GM19372 (cell line): ENCODE measurements around the gene MPC1.
"Not testable (repeated sequence)": the region's sequence is repeated elsewhere in the genome, so short reads cannot be mapped to it uniquely, and the experiment has no call there.

Experiments used
- ATAC-seq: cut with Tn5 transposase; IDR thresholded peaks from one replicate; pipeline ENCODE4 v1.9.1; 2021; ENCODE audit warnings: mild to moderate bottlenecking, low read depth, moderate library complexity; ENCODE audit not compliant: unreplicated experiment

The MPC1 gene

DNA sequence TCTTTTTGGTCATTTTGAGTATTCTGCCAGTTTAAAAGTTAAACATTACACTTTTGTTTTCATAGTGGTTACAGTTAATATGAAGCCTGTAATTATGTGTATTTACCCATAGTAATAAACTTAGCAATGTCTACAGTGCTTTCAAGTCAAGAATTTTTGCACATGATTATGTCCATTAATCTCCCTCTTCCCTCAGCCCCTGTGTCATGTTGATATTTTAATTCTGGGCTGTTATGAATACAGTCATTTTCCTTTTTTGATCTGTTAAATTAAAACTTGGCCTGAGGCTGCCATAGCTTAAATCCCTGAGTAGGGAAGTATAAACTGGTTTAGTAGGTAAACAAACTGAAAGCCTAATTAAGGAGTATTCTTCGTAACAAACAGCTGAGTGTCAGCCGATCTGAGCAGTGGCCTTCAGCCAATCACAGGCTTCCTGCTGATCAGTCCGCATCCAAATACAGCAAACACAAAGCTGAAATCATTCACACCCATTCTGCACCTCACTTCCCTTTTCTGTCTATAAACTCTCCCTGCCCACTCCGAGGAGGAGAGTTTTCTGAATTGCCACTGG is 30.9 kb downstream of the MPC1 start:
- ATAC-seq: peak; percentile 99

DNA sequence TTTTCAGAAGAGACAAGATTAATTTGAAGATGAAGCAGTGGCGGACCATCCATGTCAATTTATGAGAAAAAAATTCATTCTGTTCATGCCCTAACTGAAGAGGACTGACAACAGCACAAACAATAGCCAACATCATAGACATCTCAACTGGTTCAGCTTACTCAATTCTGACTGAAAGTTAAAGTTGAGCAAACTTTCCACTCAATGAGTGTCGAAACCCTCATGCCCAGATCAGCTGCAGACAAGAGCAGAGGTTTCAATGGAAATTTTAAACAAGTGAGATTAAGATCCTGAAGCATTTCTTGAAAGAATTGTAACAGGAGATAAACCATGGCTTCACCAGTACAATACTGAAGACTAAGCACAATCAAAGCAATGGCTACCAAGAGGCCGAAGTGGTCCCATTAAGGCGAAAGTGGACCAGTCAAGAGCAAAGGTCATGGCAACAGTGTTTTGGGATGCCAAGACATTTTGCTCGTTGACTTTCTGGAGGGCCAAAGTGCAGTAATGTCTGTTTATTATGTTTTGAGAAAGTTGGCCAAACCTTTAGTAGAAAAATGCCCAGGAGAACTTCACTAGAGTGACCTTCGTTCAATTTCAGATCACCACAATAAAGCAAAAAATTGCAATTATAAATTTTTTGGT is 34.3 kb downstream of the MPC1 start:
- no peak for ATAC-seq

DNA sequence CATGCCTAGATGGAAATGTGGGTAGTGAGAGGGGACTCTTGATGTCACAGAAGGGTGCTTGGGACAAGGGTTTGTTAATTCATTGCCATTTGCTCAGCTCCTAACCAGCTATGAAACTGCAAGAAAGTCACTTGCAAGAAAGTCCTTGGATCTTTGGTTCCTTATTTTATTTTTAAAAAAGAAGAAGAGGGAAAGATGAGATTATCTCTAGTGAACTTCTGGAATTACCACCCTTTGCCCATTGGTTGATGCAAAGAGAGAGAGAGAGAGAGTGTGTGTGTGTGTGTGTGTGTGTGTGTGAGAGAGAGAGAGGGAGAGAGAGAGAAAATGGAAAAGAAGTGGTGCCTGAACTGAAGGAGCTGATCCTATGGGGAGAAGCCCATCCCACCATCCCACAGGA is 35.8 kb downstream of the MPC1 start:
- ATAC-seq: no peak

DNA sequence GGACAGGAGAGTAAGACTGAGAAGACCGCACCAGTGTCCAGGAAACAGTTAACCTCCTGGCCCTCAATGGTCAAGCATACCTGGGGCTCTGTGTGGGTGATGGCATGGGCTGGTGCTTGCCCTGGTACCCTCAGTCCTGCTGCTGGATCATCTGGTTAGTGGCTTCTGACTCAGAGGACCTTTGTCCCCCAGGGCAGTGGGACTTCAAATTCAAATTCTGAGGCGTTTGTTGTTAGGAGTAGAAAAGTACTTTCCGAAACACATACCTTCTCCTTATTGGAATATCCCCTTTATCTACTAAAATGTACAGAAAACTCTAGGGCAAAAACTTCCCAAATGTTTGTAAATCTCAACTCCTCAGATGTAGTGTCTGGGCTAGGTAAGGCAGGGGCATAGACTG is 36.3 kb downstream of the MPC1 start:
- ATAC-seq: no peak

DNA sequence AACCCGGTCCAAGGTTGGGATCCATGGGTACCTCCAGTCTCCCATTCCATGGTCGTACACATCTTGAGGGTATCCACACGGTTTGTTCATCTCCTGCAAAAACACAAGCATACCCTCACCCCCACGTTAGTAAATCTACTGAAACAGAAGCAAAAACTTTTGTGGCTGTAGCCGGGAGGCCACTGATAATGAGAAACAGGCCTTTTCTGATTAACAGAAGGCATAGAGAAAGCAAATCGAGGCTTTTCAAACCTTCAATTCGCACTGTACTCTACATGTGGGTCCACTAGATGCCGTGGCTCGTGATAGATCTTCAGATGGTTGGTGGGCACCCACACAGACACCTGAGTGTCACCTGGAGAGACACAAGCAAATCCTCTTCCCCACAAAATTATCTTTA is 37.1 kb downstream of the MPC1 start:
- ATAC-seq: not testable (repeated sequence)

DNA sequence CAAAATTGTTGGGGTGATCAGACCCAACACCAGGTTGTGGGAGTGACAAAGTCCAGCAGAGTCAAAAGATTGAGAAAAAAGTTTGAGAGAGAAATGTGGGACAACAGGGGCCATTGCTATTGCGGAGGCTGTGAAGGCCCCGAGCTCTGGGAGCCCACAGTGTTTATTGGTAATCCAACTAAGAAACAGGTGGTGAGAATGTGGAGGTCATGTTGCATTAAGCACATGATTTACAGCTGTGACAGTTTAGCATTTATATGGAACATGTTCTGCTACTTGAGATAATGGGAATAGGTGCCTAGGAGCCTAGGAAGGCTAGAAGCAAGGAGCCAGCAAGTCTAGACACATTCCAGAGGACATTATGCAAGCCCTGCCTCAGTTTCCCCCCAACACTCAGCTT is 37.8 kb downstream of the MPC1 start:
- ATAC-seq: not testable (repeated sequence)

DNA sequence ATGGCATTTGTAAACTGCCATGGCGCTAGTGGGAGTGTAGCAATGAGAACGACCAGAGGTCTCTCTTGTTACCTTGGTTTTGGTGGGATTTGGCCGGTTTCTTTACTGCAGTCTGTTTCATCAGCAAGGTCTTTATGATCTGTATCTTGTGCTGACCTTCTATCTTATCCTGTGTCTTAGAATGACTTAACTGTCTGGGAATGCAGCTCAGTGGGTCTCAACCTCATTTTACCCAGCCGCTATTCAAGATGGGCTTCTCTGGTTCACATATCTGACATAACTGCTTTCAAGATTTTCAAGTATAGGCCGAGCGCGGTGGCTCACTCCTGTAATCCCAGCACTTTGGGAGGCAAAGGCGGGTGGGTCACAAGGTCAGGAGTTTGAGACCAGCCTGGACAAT is 38.5 kb downstream of the MPC1 start:
- ATAC-seq: no peak

DNA sequence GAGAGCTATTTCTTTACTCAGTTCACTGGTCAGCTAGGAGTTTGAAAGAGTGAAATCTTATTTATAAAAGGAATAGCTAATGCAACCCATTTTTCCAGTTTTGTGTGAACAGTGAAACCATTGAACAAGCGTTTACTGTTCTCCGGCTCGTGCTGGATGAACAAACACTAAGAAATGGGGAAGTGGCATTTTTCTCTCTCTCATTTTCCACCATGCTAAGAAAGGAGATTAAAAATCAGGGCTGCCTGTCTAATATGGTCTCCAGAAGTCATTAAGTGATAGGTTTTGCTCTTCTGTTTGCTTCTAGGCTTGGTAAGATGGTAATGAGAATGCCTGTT is 39.6 kb downstream of the MPC1 start:
- peak; percentile 16 for ATAC-seq

DNA sequence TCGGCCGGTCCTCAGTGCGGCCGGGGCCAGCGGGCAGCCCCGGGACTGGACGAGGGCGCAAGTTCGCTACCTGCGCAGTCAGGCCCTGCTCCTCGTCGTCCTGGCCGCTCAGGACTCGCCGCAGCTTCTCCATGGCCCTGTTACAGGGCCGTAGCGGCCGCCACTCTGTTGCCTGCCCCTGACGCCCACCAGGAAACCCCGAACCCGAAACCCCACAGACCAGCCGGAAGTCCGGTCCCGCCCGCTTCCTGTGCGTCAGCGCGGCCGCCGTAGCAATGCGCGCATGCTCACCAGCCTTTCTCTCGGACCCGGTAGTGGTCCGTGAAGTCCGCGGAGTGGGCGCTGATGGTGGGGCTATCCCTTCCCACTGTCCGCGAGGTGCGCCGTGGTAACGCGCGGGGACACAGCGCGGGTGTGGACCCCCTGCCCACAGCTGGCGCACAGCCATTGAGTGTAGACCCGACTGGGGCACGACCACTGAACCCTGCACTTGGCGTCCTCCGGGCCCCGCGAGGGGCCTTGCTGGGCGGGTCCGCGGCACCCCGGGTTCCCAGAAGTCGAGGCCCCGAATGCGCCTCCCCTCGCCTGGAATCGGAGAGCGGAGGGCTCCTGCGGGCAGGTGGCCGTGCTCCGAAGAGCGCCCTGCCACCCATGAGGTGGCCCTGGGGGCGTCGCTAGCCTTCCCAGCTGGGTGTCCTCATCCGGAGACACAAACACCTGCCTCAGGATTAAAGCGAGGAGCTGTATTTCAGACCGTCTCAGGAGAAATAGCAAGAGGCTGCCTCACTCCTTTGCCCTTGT is 40.2 kb downstream of the MPC1 start, which contains the start of gene SFT2D1:
Gene SFT2D1 (minus strand): TSS at position 197 of the 801 bp plus-strand sequence. CDS start 64 bp downstream, at position 133.
- peak; percentile 89 for ATAC-seq

DNA sequence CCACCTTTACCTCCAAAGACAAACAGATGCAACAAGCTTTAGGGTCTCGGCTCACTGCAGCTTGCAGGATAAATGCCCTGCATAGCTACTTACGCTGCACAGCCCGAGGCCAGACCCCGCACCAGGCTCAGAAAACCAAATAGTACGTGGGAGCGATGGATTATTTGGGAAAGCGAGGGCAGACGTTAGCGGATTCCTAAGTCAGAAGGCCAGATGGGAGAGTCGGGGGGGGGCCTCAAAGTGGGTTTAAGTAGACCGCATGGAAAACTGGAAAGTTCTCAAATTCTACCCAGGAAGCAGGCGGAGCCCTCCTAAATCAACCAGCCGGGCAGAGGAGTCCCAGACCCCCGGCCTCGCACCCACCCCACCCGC is 40.8 kb downstream of the MPC1 start:
- ATAC-seq: no peak

DNA sequence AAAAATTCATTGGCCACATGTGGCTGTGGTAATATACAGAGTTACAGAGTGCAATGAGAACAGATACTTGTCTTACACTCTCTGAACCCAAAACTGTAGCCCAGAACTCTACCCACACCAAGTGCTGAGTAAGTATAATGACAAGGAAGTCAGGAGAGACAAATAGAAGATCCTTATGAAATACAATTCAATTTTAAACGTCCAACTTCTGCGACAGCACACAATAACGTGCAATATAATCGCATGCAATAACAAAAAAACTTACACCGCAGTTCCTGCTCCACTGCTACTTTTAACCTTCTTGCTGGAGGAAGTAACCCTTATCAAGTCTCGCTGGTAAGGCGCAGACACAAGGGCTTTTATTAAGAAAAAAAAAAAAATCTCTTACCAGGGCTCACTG is 41.3 kb downstream of the MPC1 start:
- ATAC-seq: no peak

DNA sequence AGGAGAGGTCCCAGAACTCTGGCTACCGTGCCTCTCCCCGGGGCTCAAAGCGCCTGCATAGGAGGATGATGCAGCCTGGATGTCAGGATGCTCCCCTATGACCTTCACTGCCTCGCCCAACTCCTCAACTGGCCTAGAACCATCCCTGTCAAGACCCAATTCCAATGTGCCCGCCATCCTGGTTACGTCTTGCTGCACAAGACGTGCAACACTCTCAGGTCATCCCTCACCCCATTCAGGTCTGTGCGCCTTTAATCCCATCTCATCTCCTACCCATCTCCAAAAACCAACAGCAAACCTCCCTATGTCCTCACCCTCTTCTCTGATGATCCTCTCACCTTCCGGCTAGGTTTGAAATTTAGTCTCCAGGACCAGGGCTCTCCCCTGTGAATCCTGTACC is 43.9 kb downstream of the MPC1 start:
- no peak for ATAC-seq

DNA sequence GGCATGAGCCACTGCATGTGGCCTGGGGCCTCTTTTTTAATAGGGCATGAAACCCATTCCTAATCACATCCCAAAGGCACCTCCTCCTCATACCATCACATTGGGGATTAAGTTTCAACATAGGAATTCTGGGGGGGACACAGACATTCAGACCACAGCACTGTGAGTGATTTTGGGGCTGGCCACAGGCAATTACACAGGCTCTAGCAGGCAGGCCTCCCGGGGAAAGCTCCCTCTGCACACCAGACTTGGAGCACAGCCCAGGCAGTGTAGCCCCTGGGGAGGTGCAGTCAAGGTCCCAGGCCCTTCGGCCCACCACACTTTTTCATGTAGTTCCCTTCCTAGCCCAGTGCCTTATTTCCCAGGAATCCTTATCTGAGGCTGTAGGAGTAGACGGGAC is 45.9 kb downstream of the MPC1 start:
- no peak for ATAC-seq

DNA sequence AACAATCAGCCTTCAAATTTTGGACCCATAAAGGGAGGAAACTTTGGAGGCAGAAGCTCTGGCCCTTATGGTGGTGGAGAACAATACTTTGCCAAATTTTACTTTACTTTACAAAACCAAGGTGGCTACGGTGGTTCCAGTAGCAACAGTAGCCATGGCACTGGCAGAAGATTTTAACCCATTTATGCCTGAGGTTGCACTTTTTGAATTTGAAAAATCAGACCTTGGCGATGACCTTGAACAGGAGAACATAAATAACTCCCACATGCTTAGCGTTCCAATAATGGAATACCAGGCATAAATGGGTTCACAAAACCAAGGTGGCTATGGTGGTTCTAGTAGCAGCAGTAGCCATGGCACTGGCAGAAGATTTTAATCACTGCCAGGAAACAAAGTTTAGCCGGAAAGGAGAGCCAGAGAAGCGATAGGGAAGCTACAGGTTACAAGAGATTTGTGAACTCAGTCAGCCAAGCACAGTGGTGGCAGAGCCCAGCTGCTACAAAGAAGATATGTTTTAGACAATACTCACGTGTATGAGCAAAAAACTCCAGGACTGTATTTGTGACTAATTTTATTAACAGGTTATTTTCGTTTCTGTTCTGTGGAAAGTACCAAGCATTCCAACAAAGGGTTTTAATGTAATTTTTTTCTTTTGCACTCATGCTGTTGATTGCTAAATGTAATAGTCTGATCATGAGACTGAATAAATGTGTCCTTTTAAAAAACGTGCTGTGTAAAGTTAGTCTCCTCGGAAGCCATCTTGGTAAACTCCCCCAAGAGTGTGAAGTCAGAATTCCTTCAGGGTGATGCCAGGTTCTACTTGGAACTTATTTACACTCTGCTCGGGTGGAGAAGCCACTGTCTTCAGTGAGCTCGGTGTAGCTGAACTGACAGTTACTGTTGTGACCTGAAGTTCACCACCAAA is 47.1 kb downstream of the MPC1 start:
- ATAC-seq: no peak

DNA sequence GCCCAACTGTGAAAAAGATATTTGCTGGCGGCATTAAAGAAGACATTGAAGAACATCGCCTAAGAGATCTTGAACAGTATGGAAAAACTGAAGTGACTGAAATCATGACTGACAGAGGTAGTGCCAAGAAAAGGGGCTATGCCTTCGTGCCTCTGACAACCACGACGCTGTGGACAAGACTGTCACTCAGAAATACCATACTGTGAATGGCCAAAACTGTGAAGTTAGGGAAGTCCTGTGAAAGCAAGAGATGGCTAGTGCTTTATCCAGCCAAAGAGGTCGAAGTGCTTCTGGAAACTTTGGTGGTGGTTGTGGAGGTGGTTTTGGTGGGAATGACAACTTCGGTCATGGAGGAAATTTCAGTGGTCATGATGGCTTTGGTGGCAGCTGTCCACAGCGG is 47.9 kb downstream of the MPC1 start:
- ATAC-seq: no peak

DNA sequence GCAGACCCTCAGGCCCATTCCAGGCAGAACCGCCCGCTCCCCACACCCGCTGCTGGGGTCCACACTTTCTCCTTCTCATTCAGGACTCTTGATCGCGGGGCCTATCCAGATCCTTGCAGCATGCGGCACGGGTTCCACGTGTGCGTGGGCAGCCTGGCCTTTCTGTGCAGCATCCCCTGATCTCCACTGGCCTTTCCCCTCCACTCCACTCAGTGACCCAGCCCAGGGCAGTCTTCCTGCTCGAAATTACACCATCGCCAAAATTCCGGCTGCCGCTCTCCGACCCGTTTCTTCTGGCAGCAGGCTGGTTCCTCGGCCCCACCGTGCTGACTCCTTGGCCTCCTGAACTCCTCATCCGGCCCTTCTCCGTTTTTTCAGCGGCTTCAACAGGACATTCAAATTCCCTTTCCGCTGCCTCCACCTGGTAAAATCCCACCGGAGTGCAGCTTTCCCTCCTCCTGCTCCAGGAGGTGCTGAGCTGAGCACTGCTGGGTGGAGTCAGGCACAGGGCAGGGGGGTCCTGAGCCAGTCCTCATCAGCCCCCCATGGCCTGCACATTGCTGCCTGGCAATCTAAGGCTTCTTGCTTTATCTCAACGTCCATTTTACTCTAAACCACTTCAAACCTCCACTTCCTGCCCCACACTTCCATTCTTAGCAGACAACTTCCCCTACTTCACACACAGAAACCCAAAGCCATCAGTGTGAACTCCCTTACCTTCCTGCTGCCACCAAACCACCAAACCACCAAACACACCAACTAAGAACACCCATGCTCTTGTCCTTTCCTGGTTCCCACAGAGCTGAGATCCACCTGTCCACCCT is 49.4 kb downstream of the MPC1 start:
- peak; percentile 66 for ATAC-seq

DNA sequence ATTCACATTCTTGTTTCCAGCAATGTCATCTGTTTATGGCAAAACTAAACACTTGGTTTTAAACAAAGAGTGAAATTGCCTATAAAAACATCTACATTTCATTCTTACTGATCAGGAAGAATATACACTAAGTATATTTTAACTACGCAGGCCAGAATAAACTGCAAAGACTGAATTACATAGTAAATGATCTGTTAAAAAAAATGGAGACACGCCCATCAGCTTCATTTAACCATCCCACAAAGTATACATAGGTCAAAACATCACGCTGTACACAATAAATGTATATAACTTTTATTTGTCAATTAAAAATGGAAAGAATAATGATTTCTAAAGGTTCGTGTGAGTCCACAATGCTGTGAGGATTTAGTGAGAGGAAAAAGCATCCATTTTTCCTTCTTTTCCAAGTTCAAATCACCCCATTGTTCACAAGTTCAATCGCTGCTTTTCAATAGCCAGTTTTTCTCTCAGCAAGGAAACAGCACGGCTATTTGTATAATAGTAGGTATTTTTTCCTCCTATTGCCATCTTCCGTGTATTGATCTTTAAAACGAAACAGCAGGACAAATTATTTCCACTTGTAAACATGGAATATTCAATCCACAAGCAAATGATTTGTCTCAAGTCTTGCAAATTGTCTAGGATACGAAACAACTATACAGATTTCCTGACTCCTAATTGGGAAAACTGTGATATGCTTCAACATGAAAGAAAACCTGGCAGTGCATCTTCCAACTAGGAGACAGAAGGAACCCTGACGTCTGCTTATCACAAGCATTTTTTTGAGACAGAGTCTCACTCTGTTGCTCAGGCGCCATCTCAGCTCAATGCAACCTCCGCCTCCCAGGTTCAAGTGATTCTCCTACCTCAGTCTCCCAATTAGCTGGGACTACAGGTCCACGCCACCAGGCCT is 51.0 kb downstream of the MPC1 start:
- no peak for ATAC-seq

DNA sequence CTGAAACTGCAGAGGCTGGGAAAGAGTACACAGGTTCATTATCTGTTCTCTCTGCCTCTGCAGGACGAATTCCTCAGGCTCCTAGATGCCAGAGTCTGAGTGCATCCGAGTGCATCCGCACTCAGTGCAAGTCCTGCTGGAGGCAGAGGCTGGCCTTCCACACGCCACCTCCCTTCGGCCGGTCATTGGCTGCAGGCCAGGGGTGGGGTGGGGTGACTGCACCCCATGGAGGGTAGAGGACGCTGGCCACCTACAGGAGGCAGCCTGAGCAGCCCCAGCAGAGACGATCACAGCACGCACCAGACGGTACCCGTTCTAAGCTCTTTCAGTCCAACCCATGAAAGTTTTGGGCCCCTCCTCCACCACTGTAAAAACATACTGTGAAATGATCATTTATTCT is 52.1 kb downstream of the MPC1 start:
- ATAC-seq: no peak
